Endothelial cell of umbilical vein (primary cell): ENCODE data around the gene AMFR.

Source experiments
- EZH2 ChIP-seq: IDR thresholded peaks from 2 replicates; pipeline ENCODE4 v1.6.1; 2012; ENCODE audit warnings: borderline replicate concordance, low read depth, mild to moderate bottlenecking, moderate library complexity, low read length, inconsistent platforms; ENCODE audit not compliant: severe bottlenecking
- FOS ChIP-seq: IDR thresholded peaks from 2 replicates; pipeline ENCODE4 v1.6.1; 2011; ENCODE audit warnings: mild to moderate bottlenecking, low read length, moderate library complexity, borderline replicate concordance; ENCODE audit not compliant: insufficient read depth
- GATA2 ChIP-seq: IDR thresholded peaks from 2 replicates; pipeline ENCODE4 v1.7.0; 2011; ENCODE audit warnings: low read depth, mild to moderate bottlenecking, moderate library complexity, mixed read lengths, low read length; ENCODE audit not compliant: insufficient read length, insufficient read depth
- JUN ChIP-seq: IDR thresholded peaks from 2 replicates; pipeline ENCODE4 v1.6.1; 2011; ENCODE audit warnings: borderline replicate concordance, low read depth; ENCODE audit not compliant: insufficient read length, insufficient read depth
- MYC ChIP-seq: IDR thresholded peaks from one replicate; pipeline ENCODE4 v1.6.1; 2011; ENCODE audit warnings: mild to moderate bottlenecking, low read depth, low read length
- POLR2A ChIP-seq: IDR thresholded peaks from 2 replicates; pipeline ENCODE4 v1.6.1; 2012; ENCODE audit warnings: low read depth, mild to moderate bottlenecking, control low read depth, low read length
- POLR2AphosphoS5 ChIP-seq: IDR thresholded peaks from 2 replicates; pipeline ENCODE4 v1.6.1; 2012; ENCODE audit warnings: low read depth, mild to moderate bottlenecking, control low read depth, low read length, moderate library complexity; ENCODE audit not compliant: insufficient read depth
- TF ChIP-seq, protein P1 (sequence below), 2 donors: IDR thresholded peaks; 1 replicate in 1 of 2; 2 replicates in 1 of 2; pipeline ENCODE4 v1.5.1; 2011; ENCODE audit warnings: low read length in 2 of 2, mild to moderate bottlenecking in 2 of 2, moderate library complexity in 2 of 2, control low read depth in 1 of 2, inconsistent platforms in 1 of 2, low read depth in 1 of 2; ENCODE audit not compliant: insufficient read depth in 1 of 2; ENCODE audit errors: extremely low read depth in 1 of 2
- TF ChIP-seq, protein P2 (sequence below): IDR thresholded peaks from 2 replicates; pipeline ENCODE4 v1.6.1; 2011; ENCODE audit not compliant: insufficient read depth, insufficient read length

DNA sequence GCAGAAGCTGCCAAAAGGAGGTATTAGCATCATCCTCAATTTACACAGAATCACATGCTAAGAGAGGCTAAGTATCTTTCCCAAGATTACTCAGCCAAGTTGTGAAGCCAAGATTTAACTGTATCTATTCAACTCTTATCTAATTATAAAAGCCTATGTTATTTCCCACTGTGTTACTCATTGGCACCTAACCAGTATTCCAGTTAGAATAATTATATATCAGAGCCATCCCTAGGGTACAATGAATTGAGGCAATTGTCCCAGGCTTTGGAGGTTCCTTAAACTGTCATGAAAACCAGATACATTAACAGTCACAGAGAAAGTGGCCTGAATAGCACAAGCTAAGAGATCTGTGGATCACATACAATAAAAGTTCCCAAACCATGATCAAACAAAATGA, 10.9 kb upstream of the AMFR start:
- TF ChIP-seq EZH2 (no peak), POLR2AphosphoS5 (no peak), POLR2A (no peak), JUN (no peak), GATA2 (no peak), MYC (no peak), FOS (no peak)
- TF ChIP-seq, protein P1, sequence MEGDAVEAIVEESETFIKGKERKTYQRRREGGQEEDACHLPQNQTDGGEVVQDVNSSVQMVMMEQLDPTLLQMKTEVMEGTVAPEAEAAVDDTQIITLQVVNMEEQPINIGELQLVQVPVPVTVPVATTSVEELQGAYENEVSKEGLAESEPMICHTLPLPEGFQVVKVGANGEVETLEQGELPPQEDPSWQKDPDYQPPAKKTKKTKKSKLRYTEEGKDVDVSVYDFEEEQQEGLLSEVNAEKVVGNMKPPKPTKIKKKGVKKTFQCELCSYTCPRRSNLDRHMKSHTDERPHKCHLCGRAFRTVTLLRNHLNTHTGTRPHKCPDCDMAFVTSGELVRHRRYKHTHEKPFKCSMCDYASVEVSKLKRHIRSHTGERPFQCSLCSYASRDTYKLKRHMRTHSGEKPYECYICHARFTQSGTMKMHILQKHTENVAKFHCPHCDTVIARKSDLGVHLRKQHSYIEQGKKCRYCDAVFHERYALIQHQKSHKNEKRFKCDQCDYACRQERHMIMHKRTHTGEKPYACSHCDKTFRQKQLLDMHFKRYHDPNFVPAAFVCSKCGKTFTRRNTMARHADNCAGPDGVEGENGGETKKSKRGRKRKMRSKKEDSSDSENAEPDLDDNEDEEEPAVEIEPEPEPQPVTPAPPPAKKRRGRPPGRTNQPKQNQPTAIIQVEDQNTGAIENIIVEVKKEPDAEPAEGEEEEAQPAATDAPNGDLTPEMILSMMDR (IDR thresholded peaks at IDR 0.05; ENCODE audit: extremely low read depth in 1 of 2, insufficient read depth in 1 of 2, low read depth in 1 of 2, low read length in 2 of 2) = no peak
- TF ChIP-seq, protein P2, sequence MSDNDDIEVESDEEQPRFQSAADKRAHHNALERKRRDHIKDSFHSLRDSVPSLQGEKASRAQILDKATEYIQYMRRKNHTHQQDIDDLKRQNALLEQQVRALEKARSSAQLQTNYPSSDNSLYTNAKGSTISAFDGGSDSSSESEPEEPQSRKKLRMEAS = no peak
